NCI-H526 treated with DMSO at 0.1 percent for 48 hours (cell line): ENCODE results near the gene ENTPD1.

Experiments
- DNase-seq: peaks from one replicate; lab custom pipeline; 2025; lab: John Stamatoyannopoulos, UW

Gene ENTPD1

DNA sequence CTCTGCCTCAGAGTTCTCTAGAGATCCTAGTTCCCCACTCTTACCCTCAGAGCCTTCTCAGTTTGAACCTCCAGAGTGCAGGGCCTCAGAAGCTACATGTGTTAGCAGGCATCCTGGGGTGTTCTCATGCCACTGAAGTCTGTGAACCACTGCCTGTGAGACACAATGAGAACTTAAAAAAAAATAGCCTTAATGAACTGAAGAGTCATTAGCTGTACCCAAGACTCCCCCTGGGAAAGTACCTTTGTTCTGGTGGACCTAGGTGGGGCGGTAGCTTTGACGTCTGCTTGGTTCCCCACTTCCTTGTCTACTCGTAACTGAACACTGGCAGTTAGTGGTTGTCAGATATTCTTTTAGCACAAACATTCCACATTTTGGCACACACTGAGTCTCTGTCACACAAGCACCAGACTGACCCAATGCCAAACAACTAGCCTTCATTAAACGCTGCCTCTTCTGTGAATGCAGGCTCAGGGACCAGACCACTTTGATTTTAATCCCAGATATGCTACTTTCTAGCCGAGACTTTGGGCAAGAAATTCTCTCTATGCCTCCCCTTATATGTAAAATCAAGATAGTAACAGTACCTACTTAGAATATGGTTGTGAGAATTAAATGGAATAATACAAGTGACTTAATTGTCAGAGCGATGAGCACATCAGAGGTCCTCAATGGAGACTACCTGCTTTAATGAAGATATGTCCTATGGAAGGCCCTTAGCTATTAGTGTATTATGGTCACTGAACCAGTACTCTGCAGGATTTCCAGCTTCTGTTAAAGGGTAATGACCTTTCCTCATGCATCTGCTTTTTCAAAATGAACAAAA is 76.5 kb downstream of the ENTPD1 start:
- no peak for DNase-seq

DNA sequence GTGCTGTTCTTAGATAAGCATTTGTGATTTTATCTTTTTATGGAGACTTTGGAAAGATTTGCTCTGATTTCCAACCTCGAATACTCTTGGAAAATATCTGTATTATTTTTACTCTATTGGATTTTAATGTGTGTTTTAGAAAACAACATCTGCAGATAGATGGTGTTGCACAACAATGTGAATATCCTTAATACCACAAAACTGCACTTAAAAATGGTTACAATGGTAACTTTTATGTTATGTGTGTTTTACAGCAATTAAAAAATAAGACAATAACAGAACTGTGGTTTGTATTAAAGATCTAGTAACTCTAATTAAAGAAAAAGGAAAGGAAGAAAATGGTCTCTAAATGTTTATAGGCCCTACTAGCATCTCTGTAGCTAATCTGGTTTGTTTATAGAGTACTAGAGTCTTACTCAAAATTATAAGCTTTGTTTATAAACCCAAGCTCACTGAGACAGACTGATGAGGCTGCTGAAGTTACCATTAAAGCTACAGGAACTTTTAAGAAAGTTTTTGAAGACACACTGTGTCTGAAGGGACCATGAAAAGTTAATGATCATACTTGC is 77.2 kb downstream of the ENTPD1 start:
- DNase-seq = no peak

DNA sequence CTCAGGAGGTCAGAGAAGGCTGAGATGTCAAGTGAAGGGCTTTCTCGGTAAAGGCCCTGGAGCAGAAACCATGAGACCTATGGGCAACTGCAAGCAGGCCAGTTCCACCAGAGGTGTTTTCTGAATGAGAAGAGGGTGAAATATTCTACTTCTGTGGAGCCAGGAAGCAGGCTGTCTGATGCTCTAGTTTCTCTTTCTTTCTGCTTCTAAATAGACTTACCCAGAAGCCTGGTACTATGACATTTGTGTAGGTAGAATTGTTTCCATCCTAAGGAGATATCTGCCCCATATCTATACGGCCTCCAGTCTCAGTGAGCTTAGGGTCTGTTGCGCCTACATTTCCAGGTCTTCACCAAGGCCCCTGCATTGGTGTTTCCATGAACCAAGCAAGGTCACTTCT is 78.4 kb downstream of the ENTPD1 start:
- no peak for DNase-seq

DNA sequence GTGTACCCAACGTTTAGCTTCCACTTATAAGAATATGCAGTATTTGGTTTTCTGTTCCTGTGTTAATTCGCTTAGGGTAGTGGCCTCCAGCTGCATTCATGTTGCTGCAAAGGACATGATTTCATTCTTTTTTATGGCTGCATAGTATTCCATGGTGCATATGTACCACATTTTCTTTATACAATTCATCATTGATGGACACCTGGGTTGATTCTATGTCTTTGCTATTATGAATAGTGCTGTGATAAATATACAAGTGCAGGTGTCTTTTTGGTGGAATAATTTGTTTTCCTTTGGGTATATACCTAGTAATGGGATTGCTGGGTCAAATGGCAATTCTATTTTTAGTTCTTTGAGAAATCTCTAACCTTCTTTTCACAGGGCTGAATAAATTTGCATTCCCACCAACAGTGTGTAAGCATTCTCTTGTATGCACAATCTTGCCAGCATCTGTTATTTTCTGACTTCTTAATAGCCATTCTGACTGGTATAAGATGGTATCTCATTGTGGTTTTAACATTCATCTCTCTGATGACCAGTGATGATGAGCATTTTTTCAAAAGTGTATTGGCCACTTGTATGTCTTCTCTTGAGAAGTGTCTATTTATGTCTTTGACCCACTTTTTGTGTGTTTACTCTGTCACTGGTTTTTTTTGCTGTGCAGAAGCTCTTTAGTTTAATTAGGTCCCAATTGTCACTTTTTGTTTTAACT is 79.3 kb downstream of the ENTPD1 start:
- no peak for DNase-seq

DNA sequence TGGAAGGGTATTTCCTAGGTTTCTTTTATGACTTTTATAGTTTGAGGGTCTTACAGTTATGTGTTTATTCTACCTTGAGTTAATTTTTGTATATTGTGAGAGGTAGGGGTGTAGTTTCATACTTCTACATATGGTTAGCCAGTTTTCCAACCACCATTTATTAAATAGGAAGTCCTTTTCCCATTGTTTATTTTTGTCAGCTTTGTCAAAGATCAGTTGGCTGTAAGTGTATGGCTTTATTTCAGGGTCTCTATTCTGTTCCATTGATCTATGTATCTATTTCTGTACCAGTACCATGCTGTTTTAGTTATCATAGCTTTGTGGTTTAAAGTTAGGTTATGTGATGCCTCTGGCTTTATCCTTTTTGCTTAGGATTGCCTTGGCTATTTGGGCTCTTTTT is 79.9 kb downstream of the ENTPD1 start:
- DNase-seq = no peak

DNA sequence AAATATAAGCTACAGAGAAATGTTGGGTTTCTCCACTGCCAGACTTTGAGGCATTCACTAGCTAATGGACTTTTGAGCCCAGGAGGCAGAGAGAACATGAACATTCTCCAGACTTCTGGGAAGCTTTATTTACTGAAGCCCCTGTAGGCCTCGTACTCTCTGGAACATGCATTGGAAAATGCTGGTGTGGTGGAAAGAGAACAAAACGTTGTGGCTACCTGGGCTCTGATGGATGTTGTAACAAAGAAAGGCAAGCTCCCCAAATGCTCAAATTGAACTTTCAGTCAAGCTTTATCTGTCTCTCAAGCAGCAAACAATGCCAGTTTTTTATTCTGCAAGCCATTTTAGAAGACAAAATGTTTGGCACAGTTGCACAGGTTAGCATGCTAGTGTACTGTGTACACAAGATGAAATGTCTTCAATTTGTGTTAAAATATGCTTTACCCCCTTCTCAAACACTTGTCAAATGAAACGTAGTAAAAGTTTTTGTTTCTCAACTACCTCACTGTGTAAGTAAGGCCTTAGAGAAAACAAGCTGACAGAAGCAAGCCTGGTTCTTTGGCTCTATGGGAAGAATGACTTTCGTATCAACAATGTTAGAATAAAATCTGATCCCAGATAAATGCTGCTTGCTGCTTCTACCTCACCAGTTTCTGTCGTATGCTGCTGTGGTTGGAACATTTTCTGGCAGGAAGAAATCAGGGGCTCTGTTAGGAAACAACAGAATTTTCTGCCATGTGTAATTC is 80.8 kb downstream of the ENTPD1 start:
- no peak for DNase-seq

DNA sequence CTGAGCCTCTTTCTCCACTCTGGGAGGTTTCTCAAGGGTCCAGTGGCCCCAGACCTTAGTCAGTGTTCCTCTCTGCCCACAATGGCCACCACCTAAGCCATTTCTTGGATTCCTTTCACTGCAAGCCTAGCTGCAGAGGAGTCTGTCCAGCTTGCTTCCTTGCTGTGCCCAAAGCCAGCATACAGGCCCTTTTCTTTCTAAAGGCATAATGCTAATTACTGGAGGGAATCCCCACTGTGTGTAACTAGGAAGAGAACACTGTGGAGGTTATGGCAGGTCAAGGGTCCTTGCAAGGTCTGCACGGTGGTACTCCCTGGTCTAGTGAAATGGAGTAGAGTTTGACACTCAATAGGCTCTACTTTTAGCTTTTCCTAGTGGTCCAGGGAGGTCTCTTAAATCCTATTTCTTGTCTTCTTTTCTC is 81.4 kb downstream of the ENTPD1 start:
- DNase-seq = no peak

DNA sequence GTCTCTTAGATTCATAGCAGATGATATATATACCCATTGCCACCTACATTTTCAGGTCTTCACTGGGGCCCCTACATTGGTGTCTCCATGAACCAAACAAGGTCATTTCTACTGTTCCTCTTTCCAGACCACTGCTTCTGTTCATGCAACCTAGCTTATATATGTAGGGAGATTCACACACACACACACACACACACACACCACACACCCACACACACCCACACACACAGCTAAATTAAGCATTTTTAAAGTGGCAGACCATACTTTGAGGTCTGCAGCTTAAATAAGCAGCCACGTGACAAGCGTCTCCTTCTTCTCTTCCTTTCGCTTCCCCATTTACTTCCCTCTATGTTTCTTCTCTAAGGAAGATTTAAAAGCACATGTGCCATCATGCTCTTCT is 81.8 kb downstream of the ENTPD1 start:
- no peak for DNase-seq

DNA sequence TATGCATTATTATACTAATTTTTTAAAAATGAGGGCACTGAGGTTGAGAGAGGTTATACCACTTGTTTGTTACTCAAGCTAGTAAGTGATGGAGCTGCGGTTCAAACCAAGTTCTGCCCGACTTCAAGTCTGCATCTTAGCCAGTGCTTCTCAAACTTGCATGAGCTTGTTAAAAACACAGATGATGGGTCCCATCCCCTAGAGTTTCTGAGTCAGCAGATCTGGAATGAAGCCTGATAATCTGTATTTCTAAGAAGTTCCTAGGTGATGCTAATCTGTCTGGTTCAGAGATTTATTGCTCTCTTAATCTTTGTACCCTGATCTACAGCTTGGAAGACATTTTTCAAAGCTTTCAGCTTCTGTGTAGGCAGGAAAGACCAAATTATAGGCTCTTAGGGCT is 84.2 kb downstream of the ENTPD1 start:
- DNase-seq = no peak

DNA sequence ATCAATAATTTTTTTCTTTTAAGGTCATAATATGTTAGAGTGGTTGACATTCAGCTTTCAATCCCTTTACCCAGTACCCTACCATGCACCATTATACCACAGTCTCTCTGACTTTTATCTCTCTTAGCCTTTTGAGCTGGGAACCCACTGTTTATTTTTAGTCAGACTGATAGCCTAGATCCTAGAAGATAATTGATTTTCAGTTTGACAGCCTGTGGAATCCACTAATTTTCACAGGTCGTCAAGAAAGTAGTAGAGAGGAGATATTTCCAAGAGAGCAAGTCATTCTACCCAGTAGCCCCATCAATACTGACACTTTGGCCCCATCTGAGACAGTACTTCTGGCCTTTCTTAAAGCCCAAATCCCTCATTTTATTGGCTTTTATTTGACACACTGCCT is 84.7 kb downstream of the ENTPD1 start:
- no peak for DNase-seq

DNA sequence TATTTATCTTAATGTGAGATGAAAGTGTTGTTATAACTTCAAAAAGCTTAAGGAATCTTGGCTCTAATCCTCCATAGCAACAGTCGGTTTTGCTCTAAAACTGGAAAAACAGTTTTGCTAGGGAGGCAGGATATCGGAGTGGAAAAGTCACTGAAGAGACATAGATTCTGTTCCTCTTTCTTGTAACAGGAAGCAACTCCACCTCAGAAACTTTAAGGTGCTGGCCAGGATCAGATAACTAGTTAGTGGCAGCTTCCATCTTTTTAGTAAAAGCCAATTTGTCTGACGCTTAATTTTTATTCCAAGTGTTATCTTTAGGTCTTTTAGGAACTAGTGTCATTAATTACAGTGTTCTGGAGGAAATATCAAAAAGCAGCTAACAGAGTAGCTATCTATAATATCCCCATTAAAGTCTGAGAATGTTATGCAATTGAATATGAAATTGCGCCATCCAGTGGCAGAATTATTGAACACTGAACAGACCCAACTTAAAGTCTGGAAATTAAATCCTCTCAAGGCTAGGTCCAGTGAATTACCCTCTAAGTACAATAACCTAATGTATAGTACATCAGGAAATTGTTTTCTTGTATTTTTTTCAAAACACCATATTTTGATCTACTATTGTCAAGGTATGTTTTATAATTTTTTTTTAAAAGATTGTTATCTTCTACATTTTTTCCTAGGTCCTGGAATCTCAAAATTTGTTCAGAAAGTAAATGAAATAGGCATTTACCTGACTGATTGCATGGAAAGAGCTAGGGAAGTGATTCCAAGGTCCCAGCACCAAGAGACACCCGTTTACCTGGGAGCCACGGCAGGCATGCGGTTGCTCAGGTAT is 85.9 kb downstream of the ENTPD1 start:
- peak; percentile 8 for DNase-seq

DNA sequence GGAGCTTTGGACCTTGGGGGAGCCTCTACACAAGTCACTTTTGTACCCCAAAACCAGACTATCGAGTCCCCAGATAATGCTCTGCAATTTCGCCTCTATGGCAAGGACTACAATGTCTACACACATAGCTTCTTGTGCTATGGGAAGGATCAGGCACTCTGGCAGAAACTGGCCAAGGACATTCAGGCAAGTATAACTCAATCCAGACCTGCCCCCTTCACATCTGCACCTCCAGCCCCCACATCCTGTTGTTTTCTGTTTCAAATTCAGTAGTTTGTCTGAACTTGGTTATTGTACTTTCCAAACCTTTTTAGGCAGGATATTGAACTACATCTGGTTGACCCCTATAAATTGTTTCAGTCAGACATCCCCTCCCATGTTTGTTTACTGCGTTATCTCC is 89.4 kb downstream of the ENTPD1 start:
- DNase-seq = no peak

DNA sequence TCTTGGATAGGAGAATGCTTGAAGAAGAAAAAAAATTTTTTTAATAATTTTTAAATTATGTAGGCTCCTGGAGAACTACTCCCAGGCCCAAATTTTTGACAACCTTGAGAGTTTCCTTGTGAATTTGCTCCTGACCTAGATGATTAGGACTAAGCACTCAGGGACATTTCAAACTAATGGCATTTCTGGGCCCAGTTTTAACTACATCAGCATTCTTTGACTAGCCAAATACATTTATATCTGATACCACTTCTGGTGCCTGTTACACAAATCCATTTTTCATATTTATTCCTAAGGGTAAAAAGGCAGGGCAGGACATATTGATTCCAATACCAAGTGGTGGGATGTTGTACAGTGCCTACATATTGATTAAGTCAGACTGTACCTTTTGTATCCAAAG is 91.0 kb downstream of the ENTPD1 start:
- no peak for DNase-seq

DNA sequence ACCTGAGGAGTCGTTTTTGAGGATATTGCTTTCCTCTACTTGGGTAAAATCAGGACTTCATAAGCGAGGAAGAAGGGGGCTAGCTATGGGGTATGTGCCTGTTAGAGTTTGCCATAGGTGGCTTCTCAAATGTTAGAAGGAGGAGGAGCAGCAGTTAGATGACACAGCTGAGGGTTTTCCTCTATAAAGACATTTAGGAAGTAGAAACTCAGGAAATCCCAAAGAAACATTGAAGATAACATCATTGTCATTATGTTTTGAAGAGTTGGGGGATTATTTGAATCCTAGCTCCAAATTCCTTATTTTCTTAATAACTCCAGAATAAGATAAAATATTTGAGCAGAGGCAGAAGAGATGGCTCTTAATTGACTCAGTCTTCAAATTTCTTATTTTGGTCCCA is 92.9 kb downstream of the ENTPD1 start:
- no peak for DNase-seq

DNA sequence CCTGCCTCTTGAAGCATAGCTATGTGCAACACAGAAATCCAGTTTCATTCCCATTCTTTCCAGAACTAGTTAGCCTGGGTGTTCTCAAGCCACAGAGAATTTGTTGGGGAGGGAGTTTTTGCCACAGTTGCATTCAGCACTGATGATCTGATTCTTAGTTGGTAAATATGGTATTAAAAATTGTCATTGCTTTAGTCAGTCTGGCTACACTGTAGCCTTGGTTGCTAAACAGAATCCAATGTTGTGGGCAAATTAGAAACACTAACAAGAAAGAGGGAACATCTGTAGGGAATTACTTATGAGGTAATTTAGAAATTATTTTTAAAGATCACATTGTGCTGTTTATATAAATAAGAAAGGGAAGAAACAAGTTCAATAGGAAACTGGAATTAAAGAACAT is 94.8 kb downstream of the ENTPD1 start:
- DNase-seq = no peak

DNA sequence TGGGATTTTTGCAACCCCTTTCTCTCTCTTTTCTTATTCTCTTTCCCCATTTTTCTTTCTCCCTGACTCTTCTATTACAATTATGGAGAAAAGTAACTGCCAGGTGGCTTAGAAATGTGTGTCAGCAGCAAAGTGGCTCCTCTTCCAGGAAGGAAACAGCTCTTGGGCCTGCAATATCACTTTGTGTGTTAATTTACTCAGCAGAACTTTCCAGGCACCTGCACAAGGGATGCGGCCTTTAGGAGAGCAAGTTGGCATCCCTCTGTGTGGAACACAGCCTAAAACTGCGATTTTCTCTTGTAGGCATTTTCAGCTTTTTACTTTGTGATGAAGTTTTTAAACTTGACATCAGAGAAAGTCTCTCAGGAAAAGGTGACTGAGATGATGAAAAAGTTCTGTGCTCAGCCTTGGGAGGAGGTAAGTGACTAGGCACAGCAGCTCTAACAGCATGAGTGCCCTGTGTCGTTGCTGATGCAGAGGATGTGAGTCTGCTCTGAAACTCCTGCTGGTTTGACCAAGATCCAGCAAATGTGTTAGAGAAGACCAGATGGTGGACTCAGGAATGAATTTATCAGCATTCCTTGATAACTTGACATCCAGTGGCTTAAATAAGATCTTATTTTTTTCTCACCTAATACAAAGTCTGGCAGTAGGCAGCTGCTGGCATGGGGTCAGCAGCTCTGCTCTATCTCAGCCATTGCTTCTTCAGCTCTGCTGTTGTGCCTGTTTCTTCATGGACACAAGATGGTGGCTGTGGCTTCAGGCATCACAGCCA is 104.4 kb downstream of the ENTPD1 start:
- DNase-seq = no peak

DNA sequence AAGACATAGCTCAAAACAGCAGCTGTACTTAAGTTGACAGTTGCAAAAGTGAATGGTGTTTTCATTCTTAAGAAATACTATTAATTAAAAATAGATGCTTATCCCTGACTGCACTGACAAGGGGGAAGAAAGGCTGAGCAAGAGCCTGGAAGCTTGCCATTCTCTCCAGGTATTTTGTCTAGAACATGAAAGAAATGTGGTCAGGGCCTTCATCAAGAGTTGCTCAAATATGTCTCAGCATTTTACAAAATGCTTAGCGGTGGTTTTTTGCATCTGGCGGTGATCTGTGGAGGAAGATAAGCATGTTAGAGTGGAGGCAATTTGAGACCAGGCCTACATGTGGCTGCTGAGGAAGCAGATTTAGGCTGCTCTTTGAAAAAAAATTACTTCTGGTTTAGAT is 105.4 kb downstream of the ENTPD1 start:
- no peak for DNase-seq

DNA sequence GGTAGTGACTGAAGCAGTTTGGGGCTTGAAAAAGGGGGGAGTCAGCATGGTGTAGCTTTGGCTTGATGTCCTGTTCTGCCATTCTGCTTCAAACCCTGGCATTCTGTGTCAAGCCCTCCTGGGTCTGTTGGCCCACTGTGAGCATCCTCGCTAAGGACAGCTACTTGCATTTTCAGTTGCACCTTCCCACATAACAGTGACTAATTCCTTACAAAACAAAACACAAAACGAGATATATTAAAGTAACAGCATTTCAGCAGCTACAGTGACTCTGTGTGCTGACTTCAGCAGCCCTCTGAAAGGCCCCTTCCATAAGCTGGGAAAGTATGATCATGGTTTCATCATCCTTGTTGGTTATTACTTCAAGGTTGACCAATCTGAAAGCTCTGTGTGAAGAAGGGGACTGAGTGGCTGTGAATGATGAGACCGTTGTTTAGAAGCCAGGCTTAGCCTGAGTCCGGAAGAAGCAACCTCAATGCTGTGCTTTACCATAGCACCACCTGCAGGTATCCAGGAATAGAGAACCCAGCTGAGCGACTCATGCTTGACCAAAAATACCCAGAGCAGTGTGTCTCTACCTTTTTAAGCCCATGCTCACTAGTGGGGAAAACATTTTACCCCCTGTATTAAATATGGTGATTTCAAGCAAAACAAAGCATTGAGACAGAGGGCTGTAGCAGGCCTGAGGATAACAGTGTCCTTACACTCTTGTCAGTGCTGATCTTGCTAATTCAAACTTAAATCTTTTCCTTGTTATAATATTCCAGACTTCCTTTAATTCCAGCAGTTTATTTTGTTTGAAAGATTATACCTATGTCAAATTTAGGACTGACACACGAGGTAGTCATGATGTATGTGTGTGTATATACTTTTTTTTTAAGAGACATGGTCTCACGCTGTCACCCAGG is 109.2 kb downstream of the ENTPD1 start:
- DNase-seq = no peak

DNA sequence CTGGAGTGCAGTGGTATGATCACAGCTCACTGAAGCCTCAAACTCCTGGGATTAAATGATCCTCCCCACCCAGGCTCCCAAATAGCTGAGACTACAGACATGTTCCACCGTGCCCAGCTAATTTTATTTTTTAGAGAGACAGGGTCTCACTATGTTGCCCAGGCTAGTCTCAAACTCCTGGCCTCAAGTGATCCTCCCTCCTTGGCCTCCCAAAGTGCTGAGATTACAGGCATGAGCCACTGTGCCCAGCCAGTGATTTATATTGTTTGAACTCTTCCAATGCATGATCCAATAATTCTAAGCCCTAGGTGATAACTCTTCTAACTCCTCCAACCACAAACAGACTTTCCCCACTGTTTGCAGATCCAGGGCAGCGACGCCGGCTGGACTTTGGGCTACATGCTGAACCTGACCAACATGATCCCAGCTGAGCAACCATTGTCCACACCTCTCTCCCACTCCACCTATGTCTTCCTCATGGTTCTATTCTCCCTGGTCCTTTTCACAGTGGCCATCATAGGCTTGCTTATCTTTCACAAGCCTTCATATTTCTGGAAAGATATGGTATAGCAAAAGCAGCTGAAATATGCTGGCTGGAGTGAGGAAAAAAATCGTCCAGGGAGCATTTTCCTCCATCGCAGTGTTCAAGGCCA is 110.0 kb downstream of the ENTPD1 start:
- no peak for DNase-seq
